ENCODE data around the gene PDE4D.

Gene PDE4D

DNA sequence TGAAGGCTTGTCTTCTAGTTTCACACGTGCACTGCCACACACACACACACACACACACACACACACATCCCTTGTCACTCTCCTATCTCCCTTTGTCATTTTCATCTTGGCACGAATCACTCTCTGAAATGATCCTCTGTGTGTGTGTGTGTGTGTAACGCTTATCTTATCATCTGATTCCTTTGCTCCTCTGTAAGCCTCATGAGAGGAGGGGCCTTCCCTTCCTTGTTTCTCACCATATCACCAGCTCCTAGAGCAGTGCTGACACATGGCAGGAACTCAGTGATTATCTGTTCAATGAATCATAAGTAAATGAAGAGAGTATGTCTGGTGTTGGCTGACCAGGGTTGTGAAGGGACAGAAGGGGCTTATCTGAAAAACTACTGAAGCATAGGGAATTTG, 53.3 kb downstream of the PDE4D start:
- H3K27me3 ChIP-seq = no peaks in the 10 kb centered on the region
- peaks cover 0 to 7% (median 0%) of the 10 kb centered on the region in 4 donors for H3K4me1 ChIP-seq
- intact Hi-C loops (cut with DNase I; ENCODE audit: low total_unique reads) = no loop called here
- no peaks in the 10 kb centered on the region for H3K9me3 ChIP-seq
- H3K4me3 ChIP-seq = no peak overlapping the region
- no peak for DNase-seq
- no peaks in the 10 kb centered on the region for H3K36me3 ChIP-seq
- no peak overlapping the region for H3K27ac ChIP-seq
- TF ChIP-seq, protein P1, sequence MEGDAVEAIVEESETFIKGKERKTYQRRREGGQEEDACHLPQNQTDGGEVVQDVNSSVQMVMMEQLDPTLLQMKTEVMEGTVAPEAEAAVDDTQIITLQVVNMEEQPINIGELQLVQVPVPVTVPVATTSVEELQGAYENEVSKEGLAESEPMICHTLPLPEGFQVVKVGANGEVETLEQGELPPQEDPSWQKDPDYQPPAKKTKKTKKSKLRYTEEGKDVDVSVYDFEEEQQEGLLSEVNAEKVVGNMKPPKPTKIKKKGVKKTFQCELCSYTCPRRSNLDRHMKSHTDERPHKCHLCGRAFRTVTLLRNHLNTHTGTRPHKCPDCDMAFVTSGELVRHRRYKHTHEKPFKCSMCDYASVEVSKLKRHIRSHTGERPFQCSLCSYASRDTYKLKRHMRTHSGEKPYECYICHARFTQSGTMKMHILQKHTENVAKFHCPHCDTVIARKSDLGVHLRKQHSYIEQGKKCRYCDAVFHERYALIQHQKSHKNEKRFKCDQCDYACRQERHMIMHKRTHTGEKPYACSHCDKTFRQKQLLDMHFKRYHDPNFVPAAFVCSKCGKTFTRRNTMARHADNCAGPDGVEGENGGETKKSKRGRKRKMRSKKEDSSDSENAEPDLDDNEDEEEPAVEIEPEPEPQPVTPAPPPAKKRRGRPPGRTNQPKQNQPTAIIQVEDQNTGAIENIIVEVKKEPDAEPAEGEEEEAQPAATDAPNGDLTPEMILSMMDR (IDR thresholded peaks at IDR 0.05) = no peak

DNA sequence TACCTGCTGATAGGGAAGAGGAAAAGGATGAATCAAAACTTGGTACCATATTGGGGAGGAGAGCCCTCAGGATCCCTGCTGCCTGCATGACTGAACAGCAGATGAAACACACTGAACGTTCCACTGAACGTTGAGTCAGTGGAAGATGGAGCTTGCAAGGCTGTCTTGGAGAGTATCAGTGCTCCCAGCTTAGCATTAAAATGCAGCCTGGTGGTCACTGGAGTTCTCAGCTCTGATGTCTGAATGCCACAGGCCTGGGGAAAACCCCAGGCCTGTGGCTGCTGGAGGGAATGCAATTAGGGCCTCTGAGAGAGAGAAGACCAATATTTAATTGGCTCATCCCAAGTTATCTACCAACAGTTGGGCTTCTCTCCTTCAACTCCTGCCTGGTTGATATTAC, 54.5 kb downstream of the PDE4D start:
- Histone ChIP-seq H3K36me3 (no peaks in the 10 kb centered on the region), H3K27me3 (no peaks in the 10 kb centered on the region), H3K9me3 (no peaks in the 10 kb centered on the region), H3K4me1 (peaks cover 0 to 7% (median 0%) of the 10 kb centered on the region in 4 donors), H3K4me3 (no peak overlapping the region), H3K27ac (no peak overlapping the region)
- TF ChIP-seq, protein P1 (IDR thresholded peaks at IDR 0.05) = no peak
- intact Hi-C loops (cut with DNase I; ENCODE audit: low total_unique reads) = loop anchor here (10.0 kb wide), 1 partner anchor 146 kb away; no protein-coding TSS in a partner anchor
- no peak for DNase-seq

DNA sequence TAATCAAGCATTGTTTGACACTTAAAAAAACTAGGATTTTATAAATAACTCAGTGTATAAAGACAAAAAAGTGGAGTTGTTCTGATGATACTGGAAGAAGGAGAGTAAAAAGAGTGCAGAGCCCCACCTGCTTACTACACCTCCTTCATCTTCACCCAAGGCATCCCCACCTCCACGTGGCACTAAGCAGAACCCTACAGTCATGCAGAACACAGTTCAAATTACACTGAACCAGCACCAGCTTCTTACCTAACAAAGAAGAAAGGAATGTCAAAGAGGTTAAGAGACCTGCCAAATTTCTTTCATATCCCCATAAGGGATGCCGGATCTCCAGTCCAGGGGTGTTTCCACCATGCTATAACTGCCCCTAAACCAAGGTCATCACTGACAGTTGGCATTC, 55.5 kb downstream of the PDE4D start:
- Histone ChIP-seq H3K27ac (no peak overlapping the region), H3K4me1 (peaks cover 0 to 12% (median 0%) of the 10 kb centered on the region in 4 donors), H3K36me3 (no peaks in the 10 kb centered on the region), H3K9me3 (no peaks in the 10 kb centered on the region), H3K27me3 (no peaks in the 10 kb centered on the region), H3K4me3 (no peak overlapping the region)
- TF ChIP-seq, protein P1 (IDR thresholded peaks at IDR 0.05) = no peak
- DNase-seq = no peak
- intact Hi-C loops (cut with DNase I; ENCODE audit: low total_unique reads) = loop anchor here (10.0 kb wide), 1 partner anchor 147 kb away; no protein-coding TSS in a partner anchor

DNA sequence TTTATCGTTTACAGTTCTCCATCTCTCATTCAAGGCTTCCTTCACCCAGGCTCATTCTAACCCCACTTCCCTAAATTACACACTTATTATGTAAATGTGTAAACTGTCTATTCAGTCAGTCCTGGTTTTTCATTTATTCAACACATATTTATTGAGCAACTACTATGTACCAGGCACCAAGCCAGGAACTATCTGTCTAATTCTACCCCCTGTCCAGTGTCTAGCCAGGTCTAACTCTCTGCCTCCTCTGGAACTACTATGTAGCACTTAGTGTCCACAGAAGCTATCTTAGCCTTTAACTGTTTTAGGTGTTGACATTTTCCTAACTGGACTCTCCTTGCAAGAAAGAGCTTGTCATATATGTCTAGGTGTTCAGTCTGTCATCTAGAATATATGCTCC, 56.5 kb downstream of the PDE4D start:
- no peak for DNase-seq
- Histone ChIP-seq H3K27ac (no peak overlapping the region), H3K36me3 (no peaks in the 10 kb centered on the region), H3K4me3 (no peak overlapping the region), H3K9me3 (no peaks in the 10 kb centered on the region), H3K4me1 (peaks cover 0 to 13% (median 0%) of the 10 kb centered on the region in 4 donors), H3K27me3 (no peaks in the 10 kb centered on the region)
- TF ChIP-seq, protein P1 (IDR thresholded peaks at IDR 0.05) = no peak
- intact Hi-C loops (cut with DNase I; ENCODE audit: low total_unique reads) = loop anchor here (10.0 kb wide), 1 partner anchor 148 kb away; no protein-coding TSS in a partner anchor

DNA sequence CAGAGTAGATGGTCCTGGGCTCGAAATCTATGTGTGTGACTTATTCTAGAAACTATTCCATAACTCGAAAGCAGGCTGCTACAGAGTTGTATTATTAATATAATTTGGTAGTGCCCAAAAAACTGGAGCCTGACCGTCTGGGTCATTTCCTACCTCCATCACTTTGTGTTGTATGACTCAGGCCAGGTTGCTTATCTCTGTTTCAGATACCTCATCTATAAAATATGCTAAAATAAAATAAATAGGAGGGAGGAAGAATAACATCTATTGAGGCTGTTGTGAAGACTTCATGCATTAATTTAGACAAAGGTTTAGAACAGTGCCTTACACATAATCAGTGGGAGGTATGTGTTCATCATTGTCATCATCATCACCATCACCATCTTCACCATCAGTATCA, 57.7 kb downstream of the PDE4D start:
- intact Hi-C loops (cut with DNase I; ENCODE audit: low total_unique reads) = loop anchor here (10.0 kb wide), 1 partner anchor 149 kb away; no protein-coding TSS in a partner anchor
- TF ChIP-seq, protein P1 (IDR thresholded peaks at IDR 0.05) = no peak
- H3K36me3 ChIP-seq = no peaks in the 10 kb centered on the region

DNA sequence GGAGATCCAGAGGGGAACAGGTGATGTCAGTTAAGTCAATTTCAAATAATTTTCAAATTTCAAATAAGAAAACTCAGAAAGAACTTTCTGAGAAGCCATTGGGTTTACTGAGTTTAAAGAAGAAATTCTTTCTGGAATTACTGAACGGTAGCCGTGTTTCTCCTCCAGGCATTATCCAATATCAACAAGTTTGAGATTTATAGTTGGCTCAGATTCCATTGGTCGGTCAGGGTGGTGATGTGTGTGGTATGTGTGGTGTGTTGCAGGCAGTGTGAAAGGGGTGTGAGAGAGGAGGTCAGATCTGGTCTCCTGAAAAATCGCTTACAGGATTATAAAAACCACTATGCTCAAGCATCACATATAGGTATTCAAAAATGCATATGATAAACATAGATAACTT, 60.1 kb downstream of the PDE4D start:
- no peak for DNase-seq
- H3K4me3 ChIP-seq = no peak overlapping the region
- intact Hi-C loops (cut with DNase I; ENCODE audit: low total_unique reads) = loop anchor here (10.0 kb wide), 1 partner anchor 151 kb away; no protein-coding TSS in a partner anchor
- no peaks in the 10 kb centered on the region for H3K27me3 ChIP-seq
- no peaks in the 10 kb centered on the region for H3K9me3 ChIP-seq
- H3K36me3 ChIP-seq = no peaks in the 10 kb centered on the region
- TF ChIP-seq, protein P1 (IDR thresholded peaks at IDR 0.05) = no peak
- no peak overlapping the region for H3K27ac ChIP-seq
- peaks cover 0 to 31% (median 3%) of the 10 kb centered on the region in 4 donors for H3K4me1 ChIP-seq

More for the DNA sequence above, 57.7 kb downstream of the PDE4D start:
- Histone ChIP-seq H3K9me3 (no peaks in the 10 kb centered on the region), H3K4me3 (no peak overlapping the region), H3K27me3 (no peaks in the 10 kb centered on the region), H3K4me1 (peaks cover 0 to 19% (median 3%) of the 10 kb centered on the region in 4 donors), H3K27ac (no peak overlapping the region)
- DNase-seq = no peak

Measured in tibial artery (tissue), 4 donors.